Heart right ventricle (tissue), 16 donors: ENCODE measurements around the gene AQP12B. TPM values are rescaled to one million over a fixed set of nuclear protein-coding genes. Genes with fewer than 3 reads are reported as not detected.

ENCODE experiments used
- ATAC-seq, 8 donors: fragments of 200-7000 bp; cut with Tn5 transposase; one replicate each; pipeline ENCODE4 v1.9.1; 2020; ENCODE audit warnings: mild to moderate bottlenecking in 8 of 8, moderate library complexity in 8 of 8, moderate number of reproducible peaks in 1 of 8
- DNase-seq, 2 donors: peaks; one replicate each; pipeline ENCODE4 v3.0.0-alpha.2; 2020
- H3K27ac ChIP-seq, 10 donors: fragments of 200-600 bp; sonication (generic) in 2 of 10; one replicate each; pipeline versions ENCODE4 v1.5.0 to v1.8.0; 2020 to 2022; ENCODE audit warnings: mild to moderate bottlenecking in 3 of 10
- H3K27me3 ChIP-seq, 7 donors: fragments of 200-600 bp; one replicate each; pipeline ENCODE4 v1.8.0; 2021 to 2022; ENCODE audit warnings: mild to moderate bottlenecking in 2 of 7
- H3K36me3 ChIP-seq, 9 donors: fragments of 200-600 bp; sonication (generic) in 1 of 9; one replicate each; pipeline versions ENCODE4 v1.5.0 to v1.8.0; 2020 to 2022; ENCODE audit warnings: mild to moderate bottlenecking in 2 of 9
- H3K4me1 ChIP-seq, 9 donors: fragments of 200-600 bp; sonication (generic) in 1 of 9; one replicate each; pipeline versions ENCODE4 v1.5.0 to v1.8.0; 2020 to 2022; ENCODE audit warnings: mild to moderate bottlenecking in 4 of 9
- H3K4me3 ChIP-seq, 10 donors: fragments of 200-600 bp; sonication (generic) in 2 of 10; one replicate each; pipeline versions ENCODE4 v1.5.0 to v1.8.0; 2020 to 2022; ENCODE audit warnings: mild to moderate bottlenecking in 7 of 10, moderate library complexity in 2 of 10
- H3K9me3 ChIP-seq, 11 donors: fragments of 200-600 bp in 10 of 11; sonication (generic) in 2 of 11; one replicate each; pipeline versions ENCODE4 v1.5.0 to v1.8.0; 2013 to 2022; ENCODE audit warnings: mild to moderate bottlenecking in 2 of 11, control low read depth in 1 of 11, moderate library complexity in 1 of 11
- WGBS, 2 donors: extraction: QIAGEN DNeasy Blood & Tissue Kit; methylation state at CpG; one replicate each; pipeline ENCODE4 v1.1.7; 2013; ENCODE audit warnings: inconsistent platforms in 1 of 2; 5-methylcytosine and 5-hydroxymethylcytosine counted together
- intact Hi-C, 10 donors: fragments of 100-400 bp; cut with DNase I; formaldehyde crosslinking; loops; one replicate each; pipeline versions ENCODE4 v1.11.1 to v1.14.2; 2022
- polyA plus RNA-seq, 2 donors: library from polyadenylated mRNA; stranded (reverse); fragments of 200-250 nt; gene quantifications; one replicate each; pipeline ENCODE4 v1.2.3, GENCODE V29; 2013
- total RNA-seq, 10 donors: library from RNA; stranded (reverse); fragmentation: NEBNext Ultra II Directional in 3 of 10; extraction: Animal tissue kit (Norgen Biotek cat#: 25700) in 3 of 10; gene quantifications; one replicate each; pipeline versions ENCODE4 v1.2.1 to v1.2.4, GENCODE V29; 2021 to 2023
- TF ChIP-seq, protein P1 (sequence below), 9 donors: fragments of 200-600 bp; sonication (generic) in 2 of 9; IDR thresholded peaks; one replicate each; pipeline versions ENCODE4 v1.5.0 to v1.8.0; 2021 to 2022; ENCODE audit warnings: antibody characterized with exemption in 9 of 9, mild to moderate bottlenecking in 5 of 9, moderate library complexity in 1 of 9
- donor health status: Arrhythmogenic right ventricular cardiomyopathy.
- donor health status: ischemic (EF 13 %, LVEDD 7.1; RV severe dilation, severe dysfunction).
- donor health status: healthy with polysubstance abuse.
- donor health status: DM: no; HTN: yes; CAD: no.
- donor health status: DM: no; HTN: no; CAD: no.
- donor health status: ischemic (EF 25% LVEDD 6.9; RV normal size, moderate dysfunction).
- donor health status: ischemic (EF 25% LVEDD 5.7; RV mildly dilated, moderate dysfunction).
- donor health status: healthy.
- donor health status: DM: yes; HTN: yes; CAD: no.
- donor health status: Ischemic cardiomyopathy.
- donor health status: ischemic (EF 35%, LVEDD 5.7; RV mildly dilated, moderate dysfunction).
- donor health status: nonischemic (EF 11% LVEDD 7.7; RV severe dilation, severe dysfunction).
- donor health status: DM: yes; HTN: yes; CAD: no.
- donor health status: PGD.
- donor health status: ischemic (EF 29% LVEDD 5.4; RV normal size, mild dysfunction).
- donor health status: nonischemic (EF 23%, LVEDD 6.1; RV moderate dilation, normal function).

The AQP12B gene
- total and polyA plus RNA-seq, 12 donors: 0.03 TPM; not detected in 11

DNA sequence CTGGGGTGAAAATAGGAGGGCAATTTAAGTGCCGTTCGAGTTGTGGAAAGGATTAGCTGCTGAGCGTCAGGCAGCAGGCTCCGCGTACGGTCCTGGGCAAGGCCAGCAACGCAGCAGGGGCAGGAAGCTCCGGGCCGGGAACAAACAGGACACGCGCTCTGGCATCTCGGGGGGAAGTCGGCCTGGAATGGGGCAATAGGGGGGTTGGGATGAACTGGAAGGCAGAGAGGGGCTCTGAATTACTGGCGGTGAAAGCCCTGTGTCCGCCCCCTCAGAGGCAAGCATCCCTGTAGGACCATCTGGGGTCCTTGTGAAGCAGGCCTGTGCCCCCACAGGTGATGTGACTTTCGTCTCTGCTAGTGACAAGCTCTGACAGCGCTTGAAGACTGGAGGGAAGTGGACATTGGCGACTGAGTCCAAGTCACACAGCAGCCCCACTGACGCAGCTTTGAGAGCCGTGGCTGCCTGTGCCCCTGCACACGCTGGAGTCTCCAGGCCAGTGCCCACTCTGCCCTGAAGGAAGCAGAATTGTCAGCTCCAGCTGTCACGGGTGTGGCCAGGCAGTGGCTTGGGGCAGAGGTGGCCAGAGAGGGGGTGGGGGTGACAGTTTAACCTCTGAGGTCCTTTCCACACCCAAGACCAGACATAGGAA lies 35.1 kb downstream of the AQP12B start:
- intact Hi-C loops: no loop called here
- peak in 1 of 8 donors; percentile 11 for ATAC-seq
- H3K27me3 ChIP-seq: peaks cover 0 to 97% (median 70%) of the 10 kb centered on the region in 7 donors

DNA sequence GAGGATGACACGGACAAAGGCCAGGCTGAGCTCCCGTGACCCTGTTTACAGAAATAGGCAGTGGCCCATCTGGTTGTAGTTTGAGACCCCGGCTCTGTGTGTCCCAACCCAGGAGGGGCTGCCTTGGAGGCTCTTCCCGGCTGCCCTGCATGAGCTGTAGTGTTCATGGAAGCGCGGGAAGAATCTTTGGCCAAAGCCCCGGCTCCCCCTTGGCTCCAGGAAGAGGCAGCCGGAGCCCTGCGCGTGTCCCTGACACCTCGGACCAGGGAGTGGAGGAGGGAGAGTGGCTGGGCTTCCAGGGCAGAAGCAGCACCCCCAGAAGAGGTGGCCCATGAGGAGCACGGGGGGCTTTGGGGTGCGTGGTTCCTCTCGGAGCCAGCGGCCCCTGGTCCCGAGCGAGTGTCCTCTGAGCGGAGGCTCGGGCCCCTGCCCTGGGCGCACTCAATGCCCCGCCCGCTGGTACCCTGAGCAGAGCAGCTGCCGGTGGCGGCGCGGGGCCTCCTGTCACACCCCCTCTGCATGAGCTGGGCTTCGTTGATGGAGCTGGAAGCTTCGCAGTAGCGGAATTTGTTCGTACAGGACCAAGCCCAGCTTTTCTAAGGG lies 35.7 kb downstream of the AQP12B start:
- DNase-seq (no peak), ATAC-seq (peak in 1 of 8 donors; percentile 7)
- 72 to 73% methylated on average over 30 of the region's 30 CpGs for WGBS, 2 donors
- Histone ChIP-seq H3K36me3 (no peaks in the 10 kb centered on the region), H3K9me3 (no peaks in the 10 kb centered on the region), H3K27ac (no peak overlapping the region), H3K4me3 (no peak overlapping the region), H3K4me1 (no peaks in the 10 kb centered on the region), H3K27me3 (peaks cover 0 to 95% (median 64%) of the 10 kb centered on the region in 7 donors)
- TF ChIP-seq, protein P1, sequence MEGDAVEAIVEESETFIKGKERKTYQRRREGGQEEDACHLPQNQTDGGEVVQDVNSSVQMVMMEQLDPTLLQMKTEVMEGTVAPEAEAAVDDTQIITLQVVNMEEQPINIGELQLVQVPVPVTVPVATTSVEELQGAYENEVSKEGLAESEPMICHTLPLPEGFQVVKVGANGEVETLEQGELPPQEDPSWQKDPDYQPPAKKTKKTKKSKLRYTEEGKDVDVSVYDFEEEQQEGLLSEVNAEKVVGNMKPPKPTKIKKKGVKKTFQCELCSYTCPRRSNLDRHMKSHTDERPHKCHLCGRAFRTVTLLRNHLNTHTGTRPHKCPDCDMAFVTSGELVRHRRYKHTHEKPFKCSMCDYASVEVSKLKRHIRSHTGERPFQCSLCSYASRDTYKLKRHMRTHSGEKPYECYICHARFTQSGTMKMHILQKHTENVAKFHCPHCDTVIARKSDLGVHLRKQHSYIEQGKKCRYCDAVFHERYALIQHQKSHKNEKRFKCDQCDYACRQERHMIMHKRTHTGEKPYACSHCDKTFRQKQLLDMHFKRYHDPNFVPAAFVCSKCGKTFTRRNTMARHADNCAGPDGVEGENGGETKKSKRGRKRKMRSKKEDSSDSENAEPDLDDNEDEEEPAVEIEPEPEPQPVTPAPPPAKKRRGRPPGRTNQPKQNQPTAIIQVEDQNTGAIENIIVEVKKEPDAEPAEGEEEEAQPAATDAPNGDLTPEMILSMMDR (IDR thresholded peaks at IDR 0.05): no peak
- intact Hi-C loops: no loop called here

More for the DNA sequence above, 35.1 kb downstream of the AQP12B start:
- Histone ChIP-seq H3K9me3 (no peaks in the 10 kb centered on the region), H3K27ac (no peak overlapping the region), H3K36me3 (no peaks in the 10 kb centered on the region), H3K4me3 (no peak overlapping the region), H3K4me1 (no peaks in the 10 kb centered on the region)
- TF ChIP-seq, protein P1 (IDR thresholded peaks at IDR 0.05): no peak
- WGBS, 2 donors: 57 to 65% methylated on average over 22 of the region's 22 CpGs
- no peak for DNase-seq

DNA sequence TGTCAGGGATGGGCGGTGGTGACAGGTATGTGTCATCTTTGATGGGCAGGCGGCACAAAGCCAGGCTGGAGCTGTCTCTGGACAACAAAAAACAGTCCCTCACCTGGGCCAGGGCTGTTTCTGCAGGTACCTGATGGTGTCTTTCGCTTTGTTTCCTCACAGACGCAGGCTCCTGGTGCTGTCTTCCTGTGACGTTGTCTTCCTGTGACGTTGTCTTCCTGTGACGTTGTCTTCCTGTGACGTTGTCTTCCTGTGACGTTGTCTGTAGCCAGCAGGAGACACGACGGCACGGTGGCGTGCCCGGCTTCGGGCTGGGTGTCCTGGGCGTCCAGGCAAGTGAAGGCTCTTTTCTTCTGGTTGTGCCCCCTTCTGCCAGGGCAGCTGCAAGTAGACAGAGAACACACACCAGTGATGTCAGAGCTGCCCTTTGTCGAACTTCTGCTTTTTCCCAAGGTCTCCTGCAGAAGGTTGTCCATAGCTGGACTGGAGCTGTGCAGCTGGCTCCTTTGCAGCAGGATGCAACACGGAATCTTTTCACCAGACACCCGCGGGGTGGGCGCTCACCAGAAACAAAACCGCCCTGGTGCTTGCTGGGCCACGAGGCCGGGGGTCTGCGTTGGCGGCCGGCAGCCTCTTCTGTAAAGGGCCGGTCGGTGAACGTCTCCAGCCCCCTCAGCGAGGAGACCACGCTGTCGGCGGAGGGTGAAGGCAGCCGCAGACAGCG lies 36.3 kb downstream of the AQP12B start:
- Histone ChIP-seq H3K4me3 (no peak overlapping the region), H3K4me1 (no peaks in the 10 kb centered on the region), H3K27me3 (peaks cover 0 to 89% (median 62%) of the 10 kb centered on the region in 7 donors), H3K36me3 (no peaks in the 10 kb centered on the region), H3K27ac (no peak overlapping the region), H3K9me3 (no peaks in the 10 kb centered on the region)
- TF ChIP-seq, protein P1 (IDR thresholded peaks at IDR 0.05): no peak
- ATAC-seq: no peak
- 80 to 85% methylated on average over 36 of the region's 36 CpGs for WGBS, 2 donors
- intact Hi-C loops: no loop called here
- no peak for DNase-seq

DNA sequence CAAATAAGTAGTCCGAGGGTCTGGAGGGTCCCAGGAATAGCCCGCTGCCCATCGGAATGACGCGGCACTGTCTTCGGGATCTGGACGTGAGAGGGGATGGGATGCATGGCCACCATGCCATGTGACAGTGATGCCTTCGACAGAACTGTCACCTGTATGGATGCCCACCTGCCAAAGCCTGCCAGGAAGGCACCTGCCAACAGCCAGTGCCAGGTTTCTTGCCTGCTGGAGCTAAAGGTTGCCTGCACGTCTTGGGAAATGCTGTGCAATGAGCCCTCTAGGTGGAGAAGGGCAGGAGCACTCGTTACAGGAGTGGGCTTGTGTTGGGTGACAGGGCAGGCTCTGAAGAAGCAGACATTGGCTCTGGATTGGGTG lies 36.9 kb downstream of the AQP12B start:
- no peak for DNase-seq

More for the DNA sequence above, 36.9 kb downstream of the AQP12B start:
- H3K27me3 ChIP-seq: peaks cover 0 to 85% (median 57%) of the 10 kb centered on the region in 7 donors
- no peak overlapping the region for H3K4me3 ChIP-seq
- no peaks in the 10 kb centered on the region for H3K36me3 ChIP-seq
- ATAC-seq: no peak
- WGBS, 2 donors: 87 to 92% methylated on average over 10 of the region's 10 CpGs
- intact Hi-C loops: no loop called here
- no peaks in the 10 kb centered on the region for H3K4me1 ChIP-seq
- TF ChIP-seq, protein P1 (IDR thresholded peaks at IDR 0.05): no peak
- H3K9me3 ChIP-seq: no peaks in the 10 kb centered on the region
- H3K27ac ChIP-seq: no peak overlapping the region
